Memory B cell (primary cell): ENCODE measurements around the gene PPP2R3C.

Source experiments
- ATAC-seq: fragments of 150-1000 bp; cut with Tn5 transposase; 2 replicates; pipeline ENCODE4 v1.10.0; 2021; ENCODE audit warnings: low read depth, mild to moderate bottlenecking, moderate library complexity
- DNase-seq, 2 donors: peaks; one replicate each; pipeline ENCODE4 v3.0.0; 2022; ENCODE audit warnings: low spot score in 2 of 2
- H3K27ac Mint-ChIP-seq: one replicate; pipeline ENCODE4 v1.8.0; 2022; ENCODE audit warnings: mild to moderate bottlenecking, moderate library complexity, mixed read lengths
- H3K27me3 Mint-ChIP-seq: one replicate; pipeline ENCODE4 v1.8.0; 2022; ENCODE audit warnings: mixed read lengths
- H3K36me3 Mint-ChIP-seq: one replicate; pipeline ENCODE4 v1.8.0; 2022; ENCODE audit warnings: mild to moderate bottlenecking, mixed read lengths
- H3K4me1 Mint-ChIP-seq: one replicate; pipeline ENCODE4 v1.8.0; 2022; ENCODE audit warnings: mixed read lengths
- H3K4me3 Mint-ChIP-seq: one replicate; pipeline ENCODE4 v1.8.0; 2022; ENCODE audit warnings: mild to moderate bottlenecking, moderate library complexity, mixed read lengths
- H3K9me3 Mint-ChIP-seq: one replicate; pipeline ENCODE4 v1.8.0; 2022; ENCODE audit warnings: mixed read lengths

Gene PPP2R3C

GRCh38 chr14:35146711-35147149 lies 24.9 kb upstream of the PPP2R3C start:
- H3K36me3 Mint-ChIP-seq = peaks cover 19% of the 10 kb centered on the region
- DNase-seq (no peak), ATAC-seq (no peak)
- H3K27ac Mint-ChIP-seq = no peak overlapping the region
- H3K4me3 Mint-ChIP-seq = no peak overlapping the region
- H3K9me3 Mint-ChIP-seq = no peaks in the 10 kb centered on the region
- H3K4me1 Mint-ChIP-seq = peaks cover 4% of the 10 kb centered on the region
- H3K27me3 Mint-ChIP-seq = no peaks in the 10 kb centered on the region

- H3K9me3 Mint-ChIP-seq = no peaks in the 10 kb centered on the region
- H3K27ac Mint-ChIP-seq = no peak overlapping the region
- peaks cover 5% of the 10 kb centered on the region for H3K4me1 Mint-ChIP-seq
- ATAC-seq (no peak), DNase-seq (no peak)
- H3K4me3 Mint-ChIP-seq = no peak overlapping the region
- H3K27me3 Mint-ChIP-seq = no peaks in the 10 kb centered on the region
- H3K36me3 Mint-ChIP-seq = peaks cover 7% of the 10 kb centered on the region
Observed at GRCh38 chr14:35144029-35144428, 22.2 kb upstream of the PPP2R3C start.

GRCh38 chr14:35140718-35141581 lies 19.2 kb upstream of the PPP2R3C start:
- no peaks in the 10 kb centered on the region for H3K9me3 Mint-ChIP-seq
- H3K27ac Mint-ChIP-seq = no peak overlapping the region
- no peak for DNase-seq
- H3K4me3 Mint-ChIP-seq = no peak overlapping the region
- H3K27me3 Mint-ChIP-seq = no peaks in the 10 kb centered on the region
- H3K4me1 Mint-ChIP-seq = peaks cover 8% of the 10 kb centered on the region
- ATAC-seq = no peak
- H3K36me3 Mint-ChIP-seq = peaks cover 5% of the 10 kb centered on the region

GRCh38 chr14:35138585-35138984 lies 16.8 kb upstream of the PPP2R3C start:
- ATAC-seq = no peak
- Mint-ChIP-seq H3K36me3 (peaks cover 16% of the 10 kb centered on the region), H3K9me3 (no peaks in the 10 kb centered on the region)

GRCh38 chr14:35134329-35135123 lies 12.7 kb upstream of the PPP2R3C start:
- Mint-ChIP-seq H3K27me3 (no peaks in the 10 kb centered on the region), H3K9me3 (peaks cover 2% of the 10 kb centered on the region), H3K4me1 (peaks cover 7% of the 10 kb centered on the region), H3K36me3 (peaks cover 27% of the 10 kb centered on the region), H3K4me3 (no peak overlapping the region), H3K27ac (no peak overlapping the region)
- ATAC-seq = no peak
- DNase-seq = no peak

More at GRCh38 chr14:35138585-35138984, 16.8 kb upstream of the PPP2R3C start:
- Mint-ChIP-seq H3K27me3 (no peaks in the 10 kb centered on the region), H3K4me1 (peaks cover 8% of the 10 kb centered on the region), H3K27ac (no peak overlapping the region), H3K4me3 (no peak overlapping the region)
- DNase-seq = no peak

- no peak overlapping the region for H3K4me3 Mint-ChIP-seq
- no peak for DNase-seq
- no peaks in the 10 kb centered on the region for H3K27me3 Mint-ChIP-seq
- no peak overlapping the region for H3K27ac Mint-ChIP-seq
- H3K36me3 Mint-ChIP-seq = peaks cover 29% of the 10 kb centered on the region
- H3K9me3 Mint-ChIP-seq = peaks cover 2% of the 10 kb centered on the region
- peaks cover 7% of the 10 kb centered on the region for H3K4me1 Mint-ChIP-seq
- no peak for ATAC-seq
Observed at GRCh38 chr14:35133542-35134328, 11.9 kb upstream of the PPP2R3C start.

GRCh38 chr14:35124127-35124526 lies 2.3 kb upstream of the PPP2R3C start:
- Mint-ChIP-seq H3K9me3 (no peaks in the 10 kb centered on the region), H3K4me1 (peaks cover 29% of the 10 kb centered on the region), H3K27me3 (no peaks in the 10 kb centered on the region), H3K27ac (no peak overlapping the region), H3K36me3 (peaks cover 13% of the 10 kb centered on the region), H3K4me3 (no peak overlapping the region)
- DNase-seq (no peak), ATAC-seq (no peak)

GRCh38 chr14:35123388-35123703 lies 1.6 kb upstream of the PPP2R3C start:
- ATAC-seq = no peak
- no peak for DNase-seq
- Mint-ChIP-seq H3K4me3 (peak overlapping the region; percentile 100), H3K36me3 (peaks cover 10% of the 10 kb centered on the region), H3K4me1 (peaks cover 27% of the 10 kb centered on the region), H3K9me3 (no peaks in the 10 kb centered on the region), H3K27me3 (no peaks in the 10 kb centered on the region), H3K27ac (peak overlapping the region; percentile 100)

- peak overlapping the region; percentile 100 for H3K4me3 Mint-ChIP-seq
- peaks cover 27% of the 10 kb centered on the region for H3K4me1 Mint-ChIP-seq
- peak overlapping the region; percentile 100 for H3K27ac Mint-ChIP-seq
- no peak for DNase-seq
- peaks cover 8% of the 10 kb centered on the region for H3K36me3 Mint-ChIP-seq
- no peak for ATAC-seq
- H3K27me3 Mint-ChIP-seq = no peaks in the 10 kb centered on the region
- H3K9me3 Mint-ChIP-seq = no peaks in the 10 kb centered on the region
Observed at GRCh38 chr14:35122696-35123387, 1.1 kb upstream of the PPP2R3C start.

GRCh38 chr14:35121026-35121886 lies 534 bp downstream of the PPP2R3C start:
- DNase-seq (no peak), ATAC-seq (no peak)
- Mint-ChIP-seq H3K36me3 (peaks cover 14% of the 10 kb centered on the region), H3K27ac (peak overlapping the region; percentile 100), H3K9me3 (no peaks in the 10 kb centered on the region), H3K4me3 (peak overlapping the region; percentile 100), H3K4me1 (peaks cover 33% of the 10 kb centered on the region), H3K27me3 (no peaks in the 10 kb centered on the region)

GRCh38 chr14:35117112-35117511 lies 4.7 kb downstream of the PPP2R3C start:
- Mint-ChIP-seq H3K9me3 (peaks cover 1% of the 10 kb centered on the region), H3K4me1 (peaks cover 26% of the 10 kb centered on the region), H3K27ac (peak overlapping the region; percentile 53), H3K27me3 (no peaks in the 10 kb centered on the region), H3K36me3 (peaks cover 36% of the 10 kb centered on the region), H3K4me3 (no peak overlapping the region)
- ATAC-seq (no peak), DNase-seq (no peak)

- Mint-ChIP-seq H3K4me1 (peaks cover 26% of the 10 kb centered on the region), H3K9me3 (peaks cover 1% of the 10 kb centered on the region), H3K27me3 (no peaks in the 10 kb centered on the region), H3K4me3 (no peak overlapping the region), H3K27ac (no peak overlapping the region), H3K36me3 (peaks cover 43% of the 10 kb centered on the region)
- ATAC-seq = no peak
- no peak for DNase-seq
Observed at GRCh38 chr14:35116242-35116641, 5.5 kb downstream of the PPP2R3C start.

GRCh38 chr14:35114036-35114435 lies 7.8 kb downstream of the PPP2R3C start:
- no peak overlapping the region for H3K27ac Mint-ChIP-seq
- peaks cover 17% of the 10 kb centered on the region for H3K4me1 Mint-ChIP-seq
- peaks cover 46% of the 10 kb centered on the region for H3K36me3 Mint-ChIP-seq
- H3K27me3 Mint-ChIP-seq = no peaks in the 10 kb centered on the region
- DNase-seq (no peak), ATAC-seq (no peak)
- peaks cover 1% of the 10 kb centered on the region for H3K9me3 Mint-ChIP-seq
- H3K4me3 Mint-ChIP-seq = no peak overlapping the region
